HFFc6 (cell line): ENCODE measurements around the gene OR10H3. TPM values are rescaled to one million over a fixed set of nuclear protein-coding genes. Genes with fewer than 3 reads are reported as not detected.

Experiments used
- DNase-seq: peaks from one replicate; pipeline ENCODE4 v3.0.0-alpha.2; 2018
- H3K27ac Mint-ChIP-seq: 2 replicates; pipeline ENCODE4 v1.8.0; 2020; ENCODE audit warnings: mild to moderate bottlenecking, mixed read lengths
- H3K27me3 Mint-ChIP-seq: 2 replicates; pipeline ENCODE4 v1.8.0; 2021; ENCODE audit warnings: mild to moderate bottlenecking, moderate library complexity, mixed read lengths; ENCODE audit not compliant: insufficient read depth
- H3K36me3 Mint-ChIP-seq: 2 replicates; pipeline ENCODE4 v1.8.0; 2021; ENCODE audit warnings: low read depth, mixed read lengths
- H3K4me1 Mint-ChIP-seq: 2 replicates; pipeline ENCODE4 v1.8.0; 2020; ENCODE audit warnings: low read depth, mixed read lengths
- H3K4me3 Mint-ChIP-seq: 2 replicates; pipeline ENCODE4 v1.8.0; 2020; ENCODE audit warnings: mild to moderate bottlenecking, moderate library complexity, mixed read lengths
- H3K9me3 Mint-ChIP-seq: 2 replicates; pipeline ENCODE4 v1.8.0; 2020; ENCODE audit warnings: mild to moderate bottlenecking, mixed read lengths
- CTCF ChIP-seq: fragments of 200-600 bp; sonication (generic); IDR thresholded peaks from 2 replicates; pipeline ENCODE4 v1.5.0; 2021; ENCODE audit warnings: antibody characterized with exemption, mild to moderate bottlenecking
- long read RNA-seq: library from polyadenylated mRNA; unstranded; transcript quantifications from one replicate; pipeline ENCODE4 v2.0.0, GENCODE V29; 2019
- total RNA-seq, 6 experiments: library from RNA; stranded (reverse); fragmentation: NEBNext Ultra II Directional; extraction: Animal tissue kit (Norgen Biotek cat#: 25700); gene quantifications; 2 replicates in 1 of 6; 3 replicates in 5 of 6; pipeline ENCODE4 v1.2.3, GENCODE V29; 2021

The OR10H3 gene, protein sequence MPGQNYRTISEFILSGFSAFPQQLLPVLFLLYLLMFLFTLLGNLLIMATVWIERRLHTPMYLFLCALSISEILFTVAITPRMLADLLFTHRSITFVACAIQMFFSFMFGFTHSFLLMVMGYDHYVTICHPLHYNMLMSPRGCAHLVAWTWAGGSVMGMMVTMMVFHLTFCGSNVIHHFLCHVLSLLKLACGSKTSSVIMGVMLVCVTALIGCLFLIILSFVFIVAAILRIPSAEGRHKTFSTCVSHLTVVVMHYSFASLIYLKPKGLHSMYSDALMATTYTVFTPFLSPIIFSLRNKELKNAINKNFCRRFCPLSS
- total RNA-seq: not detected
- long read RNA-seq: 0 reads

DNA sequence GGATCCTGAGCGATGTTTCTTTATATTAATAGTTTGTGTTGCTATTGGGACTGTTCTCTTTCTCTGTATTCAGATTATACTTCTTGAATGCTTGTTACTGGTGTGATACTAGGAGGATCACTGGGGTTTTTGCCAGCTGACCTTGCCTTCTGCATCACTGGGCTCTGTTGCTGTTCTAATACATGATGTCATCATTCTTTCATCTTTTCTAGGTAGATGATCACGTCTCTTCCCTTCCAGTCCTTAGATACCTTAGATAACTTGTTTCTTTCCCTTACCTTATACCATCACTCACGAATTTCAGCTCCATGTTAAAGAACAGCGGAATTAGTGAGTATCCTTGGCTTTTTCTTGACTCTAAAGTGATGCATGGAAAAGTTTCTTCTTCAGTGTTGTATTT lies at the start of gene OR10H3:
Gene OR10H3, plus strand, starts transcription at position 264 of the 400 bp plus-strand sequence. CDS start 3,408 bp downstream, outside the sequence.
- Mint-ChIP-seq H3K9me3 (peaks cover 41% of the 10 kb centered on the region), H3K27me3 (no peaks in the 10 kb centered on the region)
- no peak for DNase-seq

GRCh38 chr19:15696654-15697194 lies 41.1 kb upstream of the OR10H3 start:
- Mint-ChIP-seq H3K4me1 (no peaks in the 10 kb centered on the region), H3K9me3 (peaks cover 38% of the 10 kb centered on the region), H3K27me3 (no peaks in the 10 kb centered on the region; the same call in none of the 2 replicates), H3K36me3 (no peaks in the 10 kb centered on the region), H3K4me3 (no peak overlapping the region), H3K27ac (no peak overlapping the region)
- no peak for TF ChIP-seq CTCF
- no peak for DNase-seq

More for the DNA sequence above, at the start of gene OR10H3:
- Mint-ChIP-seq H3K36me3 (peaks cover 6% of the 10 kb centered on the region), H3K27ac (no peak within 1 kb of the TSS), H3K4me1 (no peaks in the 10 kb centered on the region), H3K4me3 (no peak within 1 kb of the TSS)
- no peak for TF ChIP-seq CTCF

DNA sequence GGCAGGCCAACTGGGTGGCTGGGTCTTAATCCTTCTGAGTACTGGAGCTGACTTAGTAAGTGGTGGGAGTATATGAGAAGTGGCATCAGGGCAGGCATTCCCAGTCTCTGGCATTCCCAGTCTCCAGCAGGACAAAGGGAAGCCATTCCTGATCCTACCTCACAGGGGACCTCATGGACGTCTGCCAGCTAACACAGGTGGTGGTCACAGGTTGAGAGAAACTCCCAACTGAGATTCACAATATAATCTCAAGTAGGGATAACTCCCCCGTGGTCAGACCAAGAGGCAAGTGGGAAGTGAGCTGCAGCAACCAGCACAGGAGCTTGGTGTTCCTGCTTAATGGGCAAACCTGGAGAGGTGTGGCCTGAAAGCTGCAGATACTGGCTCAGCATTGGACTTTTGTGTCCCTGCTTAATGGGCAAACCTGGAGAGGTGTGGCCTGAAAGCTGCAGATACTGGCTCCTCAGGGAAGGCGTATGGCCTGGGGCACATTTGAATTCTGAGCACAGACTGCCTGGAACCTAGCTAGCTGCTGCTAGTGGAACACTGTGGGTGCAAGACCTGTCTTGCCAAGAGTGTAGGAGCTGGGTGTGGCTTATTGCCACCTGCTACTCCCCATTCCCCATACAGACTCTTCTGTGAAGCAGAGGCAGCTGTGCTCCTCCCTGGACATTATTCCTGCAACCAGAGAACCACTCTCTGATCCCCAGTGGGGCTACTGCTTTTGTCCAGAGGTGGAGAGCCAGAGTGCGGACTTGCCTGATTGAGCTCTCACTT lies 35.8 kb upstream of the OR10H3 start:
- TF ChIP-seq CTCF: no peak
- Mint-ChIP-seq H3K4me3 (no peak overlapping the region), H3K36me3 (no peaks in the 10 kb centered on the region), H3K9me3 (peaks cover 49% of the 10 kb centered on the region), H3K27me3 (no peaks in the 10 kb centered on the region; the same call in 1 of the 2 replicates), H3K27ac (no peak overlapping the region), H3K4me1 (no peaks in the 10 kb centered on the region)
- DNase-seq: no peak

DNA sequence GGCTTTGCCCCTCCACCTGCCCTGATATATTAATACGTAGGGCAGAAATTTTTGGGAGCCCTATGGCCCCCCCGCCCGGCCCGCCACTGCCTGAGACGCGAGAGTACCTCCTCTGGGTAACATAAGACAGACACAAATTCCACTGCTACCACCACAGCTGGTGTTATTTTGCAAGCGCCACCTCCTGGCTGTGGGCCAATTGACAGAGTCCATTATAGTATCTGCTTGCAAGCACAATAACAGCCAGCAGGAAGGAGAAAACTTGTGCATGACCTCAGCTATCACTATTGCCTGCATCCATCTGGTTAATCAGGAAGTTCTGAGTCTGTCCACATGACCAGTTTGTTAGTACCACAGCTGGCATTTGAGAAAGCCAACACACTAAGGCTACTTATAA lies 35.3 kb upstream of the OR10H3 start:
- Mint-ChIP-seq H3K27me3 (no peaks in the 10 kb centered on the region; the same call in 1 of the 2 replicates), H3K4me1 (no peaks in the 10 kb centered on the region), H3K4me3 (no peak overlapping the region), H3K27ac (no peak overlapping the region), H3K9me3 (peaks cover 47% of the 10 kb centered on the region), H3K36me3 (no peaks in the 10 kb centered on the region)
- no peak for DNase-seq
- no peak for TF ChIP-seq CTCF

DNA sequence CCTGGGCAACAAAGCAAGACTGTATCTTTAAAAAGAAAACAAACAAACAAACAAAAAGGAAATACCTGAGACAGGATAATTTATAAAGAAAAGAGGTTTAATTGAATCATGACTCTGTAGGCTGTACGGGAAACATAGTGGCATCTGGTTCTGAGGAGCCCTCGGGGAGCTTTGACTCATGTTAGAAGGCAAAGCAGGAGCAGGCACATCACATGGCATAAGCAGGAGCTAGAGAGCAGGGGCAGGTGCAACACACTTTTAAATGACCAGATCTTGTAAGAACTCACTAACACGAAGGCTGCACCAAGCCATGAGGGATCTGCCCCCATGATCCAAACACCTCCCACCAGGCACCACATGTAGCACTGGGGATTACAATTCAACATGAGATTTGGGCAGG lies 23.1 kb upstream of the OR10H3 start:
- Mint-ChIP-seq H3K9me3 (peaks cover 67% of the 10 kb centered on the region), H3K4me3 (no peak overlapping the region), H3K36me3 (no peaks in the 10 kb centered on the region)

More for the DNA sequence above, 23.1 kb upstream of the OR10H3 start:
- DNase-seq: no peak
- H3K27ac Mint-ChIP-seq: no peak overlapping the region
- no peak for TF ChIP-seq CTCF
- H3K4me1 Mint-ChIP-seq: no peaks in the 10 kb centered on the region
- no peaks in the 10 kb centered on the region; the same call in 1 of the 2 replicates for H3K27me3 Mint-ChIP-seq
